Esophagus muscularis mucosa (tissue), 4 donors: ENCODE measurements around the gene SCGN.

Source experiments
- CTCF ChIP-seq, 3 experiments: fragments of 200-600 bp in 2 of 3; fragments of 450-650 bp in 1 of 3; sonication (generic) in 2 of 3; IDR thresholded peaks; one replicate each; pipeline ENCODE4 v1.5.1; 2017 to 2019; ENCODE audit warnings: antibody characterized with exemption in 3 of 3, mild to moderate bottlenecking in 2 of 3, moderate library complexity in 1 of 3
- EP300 ChIP-seq: sonication (generic); formaldehyde crosslinking; IDR thresholded peaks from one replicate; pipeline ENCODE4 v1.6.1; 2017; ENCODE audit warnings: antibody characterized with exemption
- POLR2A ChIP-seq: fragments of 450-650 bp; IDR thresholded peaks from one replicate; pipeline ENCODE4 v1.6.1; 2017; ENCODE audit warnings: antibody characterized with exemption, moderate library complexity, mild to moderate bottlenecking, low read depth

- TF ChIP-seq POLR2A (no peak), CTCF (IDR thresholded peaks at IDR 0.05) (no peak), EP300 (no peak)
Observed at GRCh38 chr6:25745836-25746235, 93.8 kb downstream of the SCGN start.
